ENCODE data around the gene PPEF1. TPM values are rescaled to one million over a fixed set of nuclear protein-coding genes. Genes with fewer than 3 reads are reported as not detected.

PPEF1 gene
- total RNA-seq, 4 donors from 2014 or later, result not detected

DNA sequence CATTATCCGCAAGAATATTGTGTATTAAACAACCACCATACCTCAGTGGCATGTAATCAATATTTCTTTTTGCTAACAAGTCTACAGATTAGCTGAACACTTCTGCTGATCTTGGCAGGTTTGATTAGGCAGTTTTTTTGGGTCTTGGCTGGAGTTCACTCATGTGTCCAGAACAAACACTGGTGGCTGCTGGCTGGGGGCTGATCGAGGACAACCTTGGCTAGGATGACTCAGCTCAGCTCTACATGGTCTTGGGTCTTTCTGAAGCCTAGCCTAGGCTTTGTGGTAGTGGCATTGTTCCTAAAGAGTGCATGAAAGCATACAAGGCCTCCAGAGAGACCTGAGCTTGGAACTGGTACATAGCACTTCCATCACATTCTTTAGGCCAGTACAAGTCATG, 41.1 kb downstream of the PPEF1 start:
- in situ Hi-C loops (cut with MboI; ENCODE audit: low pct_ligation_motif_present in 1 of 4, low pct_unique_long_range_greater_than_20kb in 1 of 4, low sequenced_read_pairs in 3 of 4) (no loop called here), intact Hi-C loops (cut with DNase I; ENCODE audit: low total_unique reads) (no loop called here)
- 65% methylated on average over 2 of the region's 2 CpGs; no CpG with 5 or more reads in 1 of the 2 donors for WGBS, 2 donors (ENCODE audit: low coverage in 1 of 2)

DNA sequence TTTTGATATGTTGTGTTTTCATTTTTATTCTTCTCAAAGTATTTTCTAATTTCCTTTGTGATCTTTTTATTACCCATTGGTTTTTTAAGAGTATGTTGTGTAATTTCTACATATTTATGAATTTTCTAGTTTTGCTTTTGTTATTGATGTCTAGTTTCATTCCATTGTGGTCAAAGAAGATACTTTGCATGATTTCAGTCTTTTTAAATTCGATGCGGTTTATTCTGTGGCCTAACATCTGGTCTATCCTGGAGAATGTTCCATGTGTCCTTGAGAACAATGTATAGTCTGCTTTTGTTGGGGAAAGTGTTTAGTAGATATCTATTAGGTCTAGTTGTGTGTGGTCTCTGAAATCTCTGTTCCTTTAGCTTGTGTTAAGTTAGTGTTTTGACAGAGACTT, 46.2 kb downstream of the PPEF1 start:
- in situ Hi-C loops (cut with MboI; ENCODE audit: low pct_ligation_motif_present in 1 of 4, low pct_unique_long_range_greater_than_20kb in 1 of 4, low sequenced_read_pairs in 3 of 4) (no loop called here), intact Hi-C loops (cut with DNase I; ENCODE audit: low total_unique reads) (no loop called here)
- Histone ChIP-seq H3K4me3 (no peak overlapping the region), H3K36me3 (no peaks in the 10 kb centered on the region), H3K4me1 (no peaks in the 10 kb centered on the region), H3K27ac (no peak overlapping the region), H3K27me3 (no peaks in the 10 kb centered on the region), H3K9me3 (no peaks in the 10 kb centered on the region)
- WGBS, 2 donors (ENCODE audit: low coverage in 1 of 2), result 80 to 94% methylated on average over 2 of the region's 2 CpGs
- TF ChIP-seq POLR2A (IDR thresholded peaks at IDR 0.05) (no peak), EP300 (IDR thresholded peaks at IDR 0.05; ENCODE audit: low read depth) (no peak), POLR2AphosphoS5 (IDR thresholded peaks at IDR 0.05) (no peak)
- TF ChIP-seq, protein P1, sequence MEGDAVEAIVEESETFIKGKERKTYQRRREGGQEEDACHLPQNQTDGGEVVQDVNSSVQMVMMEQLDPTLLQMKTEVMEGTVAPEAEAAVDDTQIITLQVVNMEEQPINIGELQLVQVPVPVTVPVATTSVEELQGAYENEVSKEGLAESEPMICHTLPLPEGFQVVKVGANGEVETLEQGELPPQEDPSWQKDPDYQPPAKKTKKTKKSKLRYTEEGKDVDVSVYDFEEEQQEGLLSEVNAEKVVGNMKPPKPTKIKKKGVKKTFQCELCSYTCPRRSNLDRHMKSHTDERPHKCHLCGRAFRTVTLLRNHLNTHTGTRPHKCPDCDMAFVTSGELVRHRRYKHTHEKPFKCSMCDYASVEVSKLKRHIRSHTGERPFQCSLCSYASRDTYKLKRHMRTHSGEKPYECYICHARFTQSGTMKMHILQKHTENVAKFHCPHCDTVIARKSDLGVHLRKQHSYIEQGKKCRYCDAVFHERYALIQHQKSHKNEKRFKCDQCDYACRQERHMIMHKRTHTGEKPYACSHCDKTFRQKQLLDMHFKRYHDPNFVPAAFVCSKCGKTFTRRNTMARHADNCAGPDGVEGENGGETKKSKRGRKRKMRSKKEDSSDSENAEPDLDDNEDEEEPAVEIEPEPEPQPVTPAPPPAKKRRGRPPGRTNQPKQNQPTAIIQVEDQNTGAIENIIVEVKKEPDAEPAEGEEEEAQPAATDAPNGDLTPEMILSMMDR (IDR thresholded peaks at IDR 0.05), result no peak
- no peak for DNase-seq

More for the DNA sequence above, 41.1 kb downstream of the PPEF1 start:
- TF ChIP-seq, protein P1 (IDR thresholded peaks at IDR 0.05), result no peak
- TF ChIP-seq POLR2A (IDR thresholded peaks at IDR 0.05) (no peak), EP300 (IDR thresholded peaks at IDR 0.05; ENCODE audit: low read depth) (no peak), POLR2AphosphoS5 (IDR thresholded peaks at IDR 0.05) (no peak)
- H3K27ac ChIP-seq, result no peak overlapping the region
- no peaks in the 10 kb centered on the region for H3K36me3 ChIP-seq
- no peaks in the 10 kb centered on the region for H3K4me1 ChIP-seq
- no peak overlapping the region for H3K4me3 ChIP-seq
- DNase-seq, result no peak
- no peaks in the 10 kb centered on the region for H3K9me3 ChIP-seq
- no peaks in the 10 kb centered on the region for H3K27me3 ChIP-seq

DNA sequence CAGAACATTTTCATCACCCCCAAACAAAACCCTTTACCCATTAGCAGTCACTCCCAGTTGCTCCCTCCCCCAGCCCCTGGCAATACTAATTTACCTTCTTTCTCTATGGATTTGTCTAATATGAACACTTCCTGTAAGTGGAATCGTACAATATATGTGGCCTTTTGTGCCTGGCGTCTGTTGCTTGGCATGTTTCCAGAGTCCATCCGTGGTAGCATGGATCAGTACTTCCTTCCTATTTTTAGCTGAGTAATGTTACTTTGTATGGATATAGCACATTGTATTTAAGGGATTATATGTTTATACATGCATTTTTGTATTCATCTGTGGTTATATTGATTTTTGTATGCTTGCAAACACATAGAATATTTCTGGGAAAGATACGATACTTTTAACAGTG, 48.2 kb downstream of the PPEF1 start:
- H3K9me3 ChIP-seq, result no peaks in the 10 kb centered on the region
- no peaks in the 10 kb centered on the region for H3K27me3 ChIP-seq
- no peaks in the 10 kb centered on the region for H3K36me3 ChIP-seq
- intact Hi-C loops (cut with DNase I; ENCODE audit: low total_unique reads) (no loop called here), in situ Hi-C loops (cut with MboI; ENCODE audit: low pct_ligation_motif_present in 1 of 4, low pct_unique_long_range_greater_than_20kb in 1 of 4, low sequenced_read_pairs in 3 of 4) (no loop called here)
- no peaks in the 10 kb centered on the region for H3K4me1 ChIP-seq
- 68 to 83% methylated on average over 3 to 4 of the region's 4 CpGs for WGBS, 2 donors (ENCODE audit: low coverage in 1 of 2)
- DNase-seq, result no peak
- H3K27ac ChIP-seq, result no peak overlapping the region
- no peak for TF ChIP-seq POLR2AphosphoS5 (IDR thresholded peaks at IDR 0.05)
- TF ChIP-seq, protein P1 (IDR thresholded peaks at IDR 0.05), result no peak
- no peak for TF ChIP-seq POLR2A (IDR thresholded peaks at IDR 0.05)
- TF ChIP-seq EP300 (IDR thresholded peaks at IDR 0.05; ENCODE audit: low read depth), result no peak
- H3K4me3 ChIP-seq, result no peak overlapping the region

DNA sequence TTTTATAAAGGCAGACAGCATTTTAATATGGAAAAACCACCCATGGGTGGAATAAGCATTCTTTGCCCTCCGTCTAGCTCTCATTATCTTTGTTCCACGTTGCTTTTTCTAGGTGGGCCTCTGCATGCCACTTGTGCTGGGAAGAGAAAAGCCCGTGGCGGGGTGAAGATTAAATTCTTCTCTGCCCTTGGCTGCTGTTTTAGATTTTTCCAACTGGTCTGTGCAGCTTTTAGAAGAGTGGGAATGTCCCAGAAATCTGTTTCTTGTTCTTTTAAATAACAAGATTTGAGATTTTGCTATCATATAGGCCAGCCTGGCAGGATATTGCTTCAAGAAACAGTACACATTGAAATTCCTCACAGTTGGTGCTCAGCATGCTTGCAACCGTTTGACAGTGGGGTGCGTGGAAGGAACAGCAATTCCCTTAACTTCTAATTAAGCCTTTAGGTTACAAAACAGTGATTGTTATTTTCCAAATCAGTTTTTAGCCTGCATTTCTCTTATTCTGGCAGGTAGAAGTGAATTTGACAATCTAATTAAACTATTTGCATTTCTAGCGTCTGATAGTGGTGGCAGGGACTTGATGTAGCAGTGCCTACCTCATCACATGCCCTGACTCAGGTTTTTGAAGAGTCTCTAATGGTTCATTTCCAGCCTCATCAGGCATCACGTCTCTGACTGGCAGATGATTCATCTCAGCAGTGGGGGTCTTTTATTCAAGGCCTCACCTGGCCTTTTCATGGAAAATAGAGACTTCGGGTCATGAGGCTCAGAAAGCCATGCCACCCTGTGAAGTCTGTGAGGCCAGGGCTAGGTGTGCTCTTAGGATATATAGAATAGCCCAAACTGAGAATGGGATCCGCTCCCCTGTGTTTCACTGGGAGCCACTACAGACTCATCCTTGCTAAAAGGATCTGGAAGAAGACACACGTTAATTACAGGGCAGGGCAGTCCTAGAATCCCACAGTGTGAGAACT, 50.8 kb downstream of the PPEF1 start:
- H3K27ac ChIP-seq, result no peak overlapping the region
- intact Hi-C loops (cut with DNase I; ENCODE audit: low total_unique reads) (no loop called here), in situ Hi-C loops (cut with MboI; ENCODE audit: low pct_ligation_motif_present in 1 of 4, low pct_unique_long_range_greater_than_20kb in 1 of 4, low sequenced_read_pairs in 3 of 4) (no loop called here)
- no peaks in the 10 kb centered on the region for H3K4me1 ChIP-seq
- WGBS, 2 donors (ENCODE audit: low coverage in 1 of 2), result 40 to 67% methylated on average over 2 to 11 of the region's 11 CpGs
- H3K4me3 ChIP-seq, result no peak overlapping the region
- TF ChIP-seq, protein P1 (IDR thresholded peaks at IDR 0.05), result no peak
- TF ChIP-seq POLR2AphosphoS5 (IDR thresholded peaks at IDR 0.05) (no peak), POLR2A (IDR thresholded peaks at IDR 0.05) (no peak), EP300 (IDR thresholded peaks at IDR 0.05; ENCODE audit: low read depth) (no peak)
- H3K27me3 ChIP-seq, result no peaks in the 10 kb centered on the region
- H3K9me3 ChIP-seq, result no peaks in the 10 kb centered on the region
- H3K36me3 ChIP-seq, result no peaks in the 10 kb centered on the region
- DNase-seq, result no peak
